GM18868 (cell line): ENCODE measurements around the gene PIK3AP1.
A peak's percentile ranks its signal among the peaks of the same experiment; 100 is the strongest.

Source experiments
- ATAC-seq: cut with Tn5 transposase; IDR thresholded peaks from one replicate; pipeline ENCODE4 v1.9.1; 2021; ENCODE audit warnings: mild to moderate bottlenecking, moderate library complexity; ENCODE audit not compliant: unreplicated experiment

Gene PIK3AP1

DNA sequence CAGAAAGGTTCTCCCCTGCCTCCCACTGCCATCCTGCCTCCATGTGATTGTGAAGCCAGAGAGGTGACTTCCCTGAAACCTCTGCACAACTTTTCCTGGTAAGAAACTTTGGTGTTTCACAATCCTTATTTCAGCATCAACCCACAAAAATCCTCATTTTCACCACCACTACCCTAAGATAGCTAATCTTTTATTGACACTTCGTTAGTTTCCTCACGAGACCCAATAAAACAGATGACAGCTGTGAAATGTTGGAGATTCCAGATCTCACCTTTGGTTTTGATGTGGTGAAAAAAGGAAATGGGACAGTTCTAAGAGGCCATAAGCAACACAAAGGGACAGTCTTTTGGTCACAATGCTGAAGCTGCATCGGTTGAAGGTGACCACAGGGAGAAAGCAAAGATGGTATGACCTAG, 73.6 kb downstream of the PIK3AP1 start:
- ATAC-seq = no peak

DNA sequence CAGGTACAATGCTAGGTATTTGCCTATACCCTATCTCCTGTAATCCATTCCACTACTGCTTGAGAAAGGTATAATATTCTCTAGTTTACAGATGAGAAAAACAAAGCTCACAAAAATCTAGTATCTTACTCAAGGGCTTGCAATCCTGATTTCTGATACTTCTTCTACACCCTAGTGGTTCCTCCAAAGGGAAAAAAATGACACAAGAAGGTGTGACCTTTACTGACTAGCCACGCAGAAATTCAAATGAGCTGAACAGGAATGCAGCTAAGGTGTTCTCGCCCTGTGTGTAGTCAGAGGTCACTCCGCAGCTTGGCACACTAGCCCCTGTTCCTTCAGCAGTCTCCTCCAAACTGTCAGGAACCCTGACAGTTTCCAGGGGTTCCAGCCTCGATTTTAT, 74.0 kb downstream of the PIK3AP1 start:
- no peak for ATAC-seq

DNA sequence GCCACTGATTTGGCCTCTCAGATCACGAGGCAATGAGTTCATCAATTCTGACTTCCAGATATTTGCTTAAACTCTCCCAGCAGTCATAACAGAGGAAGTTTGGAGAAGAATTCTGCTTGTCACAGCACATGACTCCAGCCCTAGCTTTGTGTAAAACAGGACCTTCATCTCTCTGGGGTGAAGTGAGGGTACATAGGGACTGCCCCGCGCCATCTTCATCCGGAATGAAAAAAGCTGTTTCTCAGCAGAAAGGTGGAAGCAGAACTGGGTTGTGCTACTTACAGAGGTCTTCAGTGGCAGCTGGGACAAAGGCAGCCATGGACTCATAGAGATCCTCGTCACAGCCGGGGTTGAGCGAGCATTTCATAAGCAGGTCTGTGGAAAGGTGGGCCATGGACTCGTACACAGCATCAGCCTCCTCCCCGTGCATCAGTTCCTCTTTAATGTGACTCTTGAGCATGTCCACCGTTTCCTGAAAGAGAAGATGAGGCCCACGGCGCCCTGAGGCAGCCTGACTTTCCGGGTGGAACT, 75.1 kb downstream of the PIK3AP1 start:
- ATAC-seq = peak; percentile 42

DNA sequence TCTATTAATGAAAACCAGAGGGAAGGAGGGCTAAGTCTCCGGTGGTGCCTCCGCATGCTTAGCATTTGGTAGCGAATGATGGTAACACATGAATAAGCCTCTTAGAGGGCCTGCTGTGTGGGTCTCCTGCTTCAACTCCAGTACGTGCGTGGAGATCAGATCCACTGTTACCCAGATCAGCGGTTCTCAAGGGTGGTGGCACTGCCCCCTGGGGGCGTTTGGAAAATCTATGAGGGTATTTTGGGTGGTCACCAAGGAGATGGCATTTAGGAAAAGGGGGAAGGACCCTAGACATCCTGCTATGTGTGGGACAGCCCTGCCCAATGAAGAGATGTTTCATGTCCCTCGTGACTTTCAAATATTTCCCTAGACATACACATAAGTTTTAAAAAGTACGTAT, 76.4 kb downstream of the PIK3AP1 start:
- ATAC-seq = no peak

DNA sequence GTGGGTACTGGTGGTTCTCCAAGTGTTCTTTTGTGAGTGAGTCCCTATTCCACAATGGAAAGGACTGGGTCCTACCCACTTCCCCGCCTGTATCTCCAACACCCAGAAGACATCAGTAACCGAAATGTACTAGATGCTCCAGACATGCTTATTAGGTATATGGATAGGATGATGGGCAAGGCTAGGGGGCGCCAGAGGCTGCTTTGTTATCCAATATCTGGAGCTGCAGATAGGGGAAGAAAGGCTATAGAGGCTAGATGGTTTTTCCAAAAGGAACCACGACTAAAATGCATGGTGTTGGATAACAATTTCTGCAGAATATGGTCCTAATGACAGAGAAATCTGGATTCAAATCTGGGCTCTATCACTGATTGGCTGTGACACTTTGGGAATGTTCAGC, 77.3 kb downstream of the PIK3AP1 start:
- no peak for ATAC-seq

DNA sequence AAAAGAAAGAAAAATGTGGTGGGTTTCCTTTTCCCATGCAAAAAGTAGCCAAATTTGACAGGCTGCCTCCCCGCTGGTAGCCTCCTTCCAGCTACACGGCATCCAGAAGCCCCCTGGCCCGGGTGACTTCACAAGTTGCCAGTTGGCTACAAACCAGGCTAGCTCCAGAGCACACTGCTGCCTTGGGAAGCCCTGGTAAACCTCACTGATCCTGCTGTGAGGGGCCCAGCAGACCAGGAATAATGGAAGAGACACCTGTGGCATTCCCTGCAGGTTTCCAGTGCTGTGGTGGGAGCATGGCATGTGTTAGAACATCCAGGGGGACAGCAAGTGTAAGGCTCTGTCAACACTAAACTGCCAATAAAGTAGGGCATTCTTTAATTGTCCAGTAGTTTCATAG, 77.8 kb downstream of the PIK3AP1 start:
- ATAC-seq = no peak

DNA sequence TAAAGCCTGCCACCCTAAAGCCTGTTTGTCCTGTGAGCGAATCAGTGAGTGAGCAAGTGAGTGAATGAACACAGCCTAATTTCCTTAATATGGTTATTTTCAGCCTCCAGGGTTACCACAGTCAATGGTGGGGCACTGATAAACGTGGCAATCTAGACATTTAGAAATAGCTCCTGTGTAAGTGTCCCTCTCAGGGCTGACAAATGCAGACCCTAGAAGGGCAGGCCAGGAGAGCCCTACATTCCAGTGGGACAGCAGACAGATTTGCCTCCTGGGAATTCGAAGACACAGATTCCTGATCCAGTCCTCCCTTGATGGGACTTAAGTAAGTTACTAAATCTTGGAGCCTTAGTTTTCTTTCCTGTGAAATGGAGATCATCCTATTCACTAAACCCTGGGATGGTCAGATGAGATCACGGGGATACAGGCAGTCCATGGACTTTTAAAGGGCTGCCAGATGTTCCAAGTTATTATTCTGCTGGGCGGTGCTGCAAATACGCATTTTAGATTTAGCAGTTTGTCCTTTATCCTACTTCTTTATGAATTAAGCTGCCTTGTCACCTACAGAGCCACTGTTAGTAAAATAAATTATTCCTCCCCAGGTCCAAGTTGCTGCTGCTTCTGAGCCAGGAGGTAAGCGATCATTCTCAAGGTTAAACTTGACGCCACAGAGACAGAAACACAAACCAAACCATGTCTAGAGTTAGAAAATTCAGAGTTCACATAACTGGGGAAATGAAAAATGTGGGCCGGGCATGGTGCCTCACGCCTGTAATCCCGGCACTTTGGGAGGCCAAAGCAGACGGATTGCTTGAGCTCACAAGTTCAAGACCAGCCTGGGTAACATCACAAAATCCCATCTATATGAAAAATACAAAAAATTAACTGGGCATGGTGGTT, 78.7 kb downstream of the PIK3AP1 start:
- no peak for ATAC-seq

DNA sequence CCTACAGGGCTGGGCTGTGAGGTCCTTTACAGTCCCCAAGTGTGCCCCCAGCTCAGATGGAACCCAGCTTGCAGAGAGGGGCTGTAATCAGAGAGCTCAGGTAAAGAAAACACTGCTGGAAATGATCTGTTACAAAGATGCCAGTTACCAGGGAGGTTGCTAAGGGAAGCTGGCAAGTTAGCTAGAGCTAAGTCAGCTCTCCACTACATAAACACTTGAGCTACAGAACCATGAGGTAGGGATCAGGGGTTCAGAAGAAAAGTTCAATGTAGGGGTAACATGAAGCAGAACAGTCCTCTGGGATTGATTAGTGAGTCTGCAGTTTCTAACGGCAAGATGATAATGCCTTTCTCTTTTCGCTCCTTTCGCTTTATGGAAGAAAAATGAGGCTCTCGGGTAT, 80.4 kb downstream of the PIK3AP1 start:
- no peak for ATAC-seq

DNA sequence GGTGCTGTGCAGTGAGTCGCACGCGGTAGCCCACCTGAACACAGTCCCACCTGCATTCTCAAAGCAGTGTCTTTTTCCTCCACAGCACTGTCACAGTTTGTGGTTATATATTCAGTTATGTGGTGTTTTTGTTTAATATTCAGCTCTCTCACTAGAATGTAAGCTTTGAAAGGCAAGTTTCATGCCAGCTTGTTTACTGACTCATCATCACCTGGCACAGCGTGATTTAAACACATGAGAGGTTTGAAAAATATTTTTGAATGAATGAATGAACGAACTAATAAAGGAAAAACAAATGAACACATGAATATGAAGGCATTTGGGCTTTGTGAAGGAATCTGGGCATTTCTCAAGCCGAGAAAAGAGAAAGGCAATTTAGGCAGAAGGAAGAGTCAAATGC, 81.6 kb downstream of the PIK3AP1 start:
- ATAC-seq = no peak

DNA sequence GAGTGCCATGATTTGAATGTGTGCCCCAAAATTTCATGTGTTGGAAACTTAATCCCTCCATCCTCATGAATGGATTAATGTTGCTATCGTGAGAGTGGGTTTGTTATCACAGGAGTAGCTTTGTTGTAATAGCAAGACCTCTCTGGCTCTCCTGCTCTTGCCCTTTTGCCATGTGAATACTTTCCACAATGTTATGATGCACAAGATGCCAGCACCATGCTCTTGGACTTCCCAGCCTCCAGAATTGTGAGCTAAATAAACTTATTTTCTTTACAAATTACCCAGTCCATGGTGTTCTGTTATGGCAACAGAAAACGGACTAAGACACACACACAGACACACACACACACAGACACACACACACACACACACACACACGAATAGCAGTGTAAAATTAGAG, 82.2 kb downstream of the PIK3AP1 start:
- no peak for ATAC-seq

DNA sequence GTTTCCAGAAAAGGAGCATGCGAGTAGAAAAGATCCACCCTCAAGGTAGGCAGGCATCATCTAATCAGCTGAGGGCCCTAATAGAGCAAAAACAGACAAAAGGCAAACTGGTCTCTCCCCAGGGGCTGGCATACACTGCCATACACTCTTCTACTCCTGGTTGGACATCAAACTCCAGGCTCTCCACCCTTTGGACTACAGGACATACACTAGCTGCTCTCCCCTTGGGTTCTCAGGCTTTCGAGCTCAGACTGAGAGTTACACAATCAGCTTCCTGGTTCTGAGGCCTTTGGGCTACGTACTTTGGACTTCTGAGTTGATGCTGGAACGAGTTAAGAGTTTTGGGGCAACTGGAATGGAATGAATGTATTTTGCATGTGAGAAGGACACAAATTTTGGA, 82.6 kb downstream of the PIK3AP1 start:
- no peak for ATAC-seq

DNA sequence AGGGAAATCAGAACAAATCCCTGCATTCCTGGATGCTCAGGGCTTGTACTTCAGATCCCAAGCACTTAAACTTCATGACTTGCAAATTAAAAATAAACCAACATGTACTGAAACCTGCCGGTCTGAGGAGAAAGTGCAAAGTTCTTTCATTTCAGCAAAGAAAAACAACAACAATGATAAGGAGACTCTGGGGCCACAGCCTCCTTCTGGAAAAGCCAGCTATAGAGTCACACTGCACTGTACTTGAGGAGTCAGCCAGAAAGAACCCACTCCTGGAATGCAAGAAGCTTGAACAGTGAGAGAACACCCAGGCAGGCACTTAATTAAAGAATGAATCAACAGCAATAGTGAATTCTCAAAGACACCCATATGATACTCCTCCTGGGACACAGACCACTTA, 83.8 kb downstream of the PIK3AP1 start:
- no peak for ATAC-seq

DNA sequence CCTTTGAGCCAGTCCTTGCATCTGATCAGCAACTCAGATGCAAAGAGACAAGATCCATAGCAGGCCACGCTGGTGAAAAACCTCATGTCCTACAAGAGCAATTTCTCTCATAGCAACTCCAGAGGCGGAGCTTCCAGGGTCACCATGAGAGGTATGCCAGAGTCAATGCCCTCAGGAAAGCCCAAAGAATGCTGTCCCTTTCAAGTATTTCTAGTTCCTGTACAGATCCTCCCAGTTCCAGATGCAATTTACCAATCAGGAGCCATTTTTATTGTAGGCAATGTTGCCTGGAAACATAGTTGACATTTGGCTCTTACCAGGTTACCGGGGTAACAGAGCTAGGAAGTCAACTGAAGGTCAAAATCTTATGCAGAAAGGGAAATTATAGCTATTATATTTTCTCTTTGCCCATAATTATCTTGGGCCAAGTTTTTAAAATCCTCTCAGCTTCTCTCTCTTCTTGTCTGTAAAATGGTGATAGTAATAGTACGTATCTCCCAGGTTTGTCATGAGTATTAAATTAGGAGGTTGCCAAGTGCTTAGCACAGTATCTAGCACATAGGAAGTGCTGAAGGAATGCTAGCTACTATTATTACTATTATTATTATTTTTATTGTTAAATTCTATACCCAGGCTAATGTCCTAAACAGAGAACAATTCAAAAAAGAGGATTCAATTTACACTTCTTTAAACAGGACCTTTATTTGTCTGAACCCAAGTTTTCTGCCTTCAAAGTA, 87.2 kb downstream of the PIK3AP1 start:
- no peak for ATAC-seq

DNA sequence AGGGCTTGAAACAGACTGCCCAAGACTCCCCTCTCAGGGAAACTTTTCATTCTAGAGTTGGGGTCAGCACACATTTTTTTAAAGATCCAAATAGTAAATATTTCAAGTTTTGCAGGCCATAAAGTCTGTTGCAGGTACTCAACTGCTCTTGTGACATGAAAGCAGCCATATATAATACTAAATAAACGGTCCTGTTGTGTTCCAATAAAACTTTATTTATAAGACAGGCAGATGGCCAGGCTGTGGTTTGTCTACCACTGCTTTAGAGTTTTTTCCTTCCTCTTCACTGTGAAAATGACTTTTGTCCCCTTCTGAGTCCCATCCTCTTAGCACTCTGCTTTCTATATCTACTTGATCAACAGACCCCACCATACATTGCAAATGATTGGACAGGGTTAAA, 93.0 kb downstream of the PIK3AP1 start:
- no peak for ATAC-seq

DNA sequence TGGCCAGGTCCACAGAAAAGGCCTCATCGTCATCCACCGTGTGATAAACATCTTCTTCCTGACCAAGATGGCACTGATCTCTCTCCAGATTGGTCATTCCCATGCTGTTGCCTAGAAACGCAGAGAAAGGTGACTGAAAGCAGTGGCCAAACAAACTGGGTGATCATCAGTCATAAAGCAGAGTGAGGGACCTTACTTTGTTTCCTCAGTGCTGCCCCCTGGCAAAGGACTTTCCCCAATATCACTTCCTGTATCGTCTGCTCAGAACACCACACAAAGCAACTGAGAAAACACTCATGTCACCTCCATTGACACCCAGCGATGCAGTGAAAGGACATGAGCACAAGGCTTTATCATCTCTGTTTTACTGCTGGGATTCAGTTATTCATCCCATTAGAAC, 93.5 kb downstream of the PIK3AP1 start:
- ATAC-seq = no peak

DNA sequence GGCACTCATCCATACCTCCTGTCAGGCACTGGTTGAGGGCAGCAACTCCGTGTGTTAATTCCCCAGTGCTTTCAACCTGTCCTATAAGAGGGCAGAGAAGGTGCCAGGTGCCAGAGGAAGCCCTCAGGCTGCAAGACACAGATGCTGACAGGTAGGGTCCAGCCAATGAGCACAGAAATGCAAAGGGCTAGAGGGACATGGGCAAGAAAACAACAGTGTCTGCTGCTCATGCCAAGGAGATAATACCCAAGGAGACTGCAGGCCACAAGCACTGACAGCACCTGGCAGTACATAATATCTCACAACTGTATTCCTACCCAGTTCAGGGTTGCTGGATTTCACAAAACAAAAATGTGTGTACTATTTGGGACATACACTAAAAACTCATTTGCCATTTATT, 95.1 kb downstream of the PIK3AP1 start:
- ATAC-seq = no peak

DNA sequence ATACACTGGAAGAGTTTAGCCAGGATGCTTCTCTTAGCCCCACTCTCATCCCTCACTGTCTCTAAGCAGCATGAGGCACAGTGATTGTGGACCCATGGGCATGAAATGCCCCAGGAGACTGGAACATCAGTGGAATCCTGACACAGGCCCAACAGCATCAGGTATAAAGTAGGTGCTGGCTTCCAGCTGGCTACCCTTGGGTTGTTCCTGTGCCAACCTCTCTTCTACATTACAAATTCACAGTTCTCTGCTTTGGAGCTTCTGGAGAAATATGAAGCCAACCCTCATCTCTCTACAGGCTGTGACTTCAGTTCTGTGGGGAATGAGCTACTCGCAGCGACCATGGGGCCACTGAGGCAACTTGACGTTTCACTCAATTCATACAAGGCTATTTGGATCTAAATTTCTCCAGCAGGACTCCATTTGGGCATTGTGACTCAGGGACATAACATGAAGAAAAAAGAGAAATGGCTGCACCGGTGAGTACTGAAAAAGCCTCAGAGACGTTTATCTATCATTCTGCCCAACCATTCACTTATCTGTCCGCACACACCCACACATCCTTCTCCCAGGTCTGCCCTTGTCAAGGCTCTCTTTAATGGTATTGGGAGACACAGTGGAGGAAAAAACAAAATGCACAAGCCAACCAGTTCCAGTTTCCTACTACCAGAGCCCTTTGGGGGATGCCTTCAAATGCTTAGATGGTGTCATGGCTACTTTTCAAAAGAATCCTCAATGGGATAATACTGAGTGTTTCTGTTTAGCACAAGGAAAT, 98.1 kb downstream of the PIK3AP1 start:
- ATAC-seq = no peak

DNA sequence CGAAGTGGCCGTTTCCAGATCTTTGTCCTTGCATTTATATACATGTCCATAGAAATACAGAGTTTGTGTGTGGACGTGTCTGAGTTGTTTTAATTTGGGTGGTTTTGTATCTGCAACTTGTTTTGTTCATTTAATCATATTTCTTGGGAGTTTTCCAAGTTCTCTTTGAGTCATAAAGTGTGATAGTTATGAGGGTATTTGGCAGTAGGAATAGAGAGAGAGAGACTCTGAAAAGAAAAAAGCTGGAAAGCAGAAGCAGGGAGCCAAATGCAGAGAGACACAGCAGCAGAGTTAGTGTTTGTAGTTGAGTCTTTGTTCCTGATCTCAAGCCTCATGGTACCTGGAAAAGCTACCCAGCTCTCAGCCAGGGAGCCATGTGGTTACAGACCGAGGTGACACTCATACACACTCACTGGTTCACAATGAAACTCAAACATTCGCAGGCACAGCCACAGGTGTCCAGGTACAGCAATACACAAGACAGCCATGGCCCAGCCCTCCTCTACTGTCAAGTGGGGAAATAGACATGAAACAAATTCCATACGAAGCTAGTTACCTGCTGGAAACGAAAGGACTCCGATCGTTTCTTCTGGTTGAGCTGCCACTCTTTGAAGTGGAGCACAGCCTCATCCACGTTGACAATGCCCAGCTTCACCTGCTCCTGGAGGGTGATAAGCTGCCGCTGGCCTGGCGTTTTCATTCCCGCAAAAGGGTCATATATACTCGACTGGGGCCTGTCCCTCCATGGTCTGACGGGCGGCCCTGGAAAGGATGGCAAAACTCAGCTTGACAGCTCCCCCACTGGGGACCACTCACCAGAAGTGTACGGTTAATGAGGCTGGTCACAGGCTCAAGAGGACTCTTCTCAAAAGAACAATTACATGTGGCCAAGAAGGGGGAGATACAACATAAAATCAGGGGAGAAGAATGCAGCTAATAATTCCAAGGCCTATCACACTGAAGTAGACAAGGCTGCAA, 100.2 kb downstream of the PIK3AP1 start:
- no peak for ATAC-seq

DNA sequence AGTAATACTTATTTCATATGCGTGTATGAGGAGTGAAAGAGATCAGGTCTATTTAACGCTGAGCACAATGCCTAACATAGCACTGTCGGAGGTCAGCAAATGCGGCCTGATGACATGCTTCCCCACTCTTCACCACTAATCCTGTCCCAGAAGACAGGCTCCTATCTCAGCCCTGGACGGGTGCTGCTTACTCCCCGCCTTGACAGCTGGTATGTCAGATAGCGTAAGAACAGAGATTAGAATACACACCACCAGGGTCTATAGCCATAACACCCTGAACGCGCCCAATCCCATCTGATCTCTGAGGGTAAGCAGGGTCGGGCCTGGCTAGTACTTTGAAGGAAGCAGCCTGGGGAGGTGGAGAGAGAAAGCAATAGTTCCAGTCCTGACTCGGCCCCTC, 101.2 kb downstream of the PIK3AP1 start:
- no peak for ATAC-seq

DNA sequence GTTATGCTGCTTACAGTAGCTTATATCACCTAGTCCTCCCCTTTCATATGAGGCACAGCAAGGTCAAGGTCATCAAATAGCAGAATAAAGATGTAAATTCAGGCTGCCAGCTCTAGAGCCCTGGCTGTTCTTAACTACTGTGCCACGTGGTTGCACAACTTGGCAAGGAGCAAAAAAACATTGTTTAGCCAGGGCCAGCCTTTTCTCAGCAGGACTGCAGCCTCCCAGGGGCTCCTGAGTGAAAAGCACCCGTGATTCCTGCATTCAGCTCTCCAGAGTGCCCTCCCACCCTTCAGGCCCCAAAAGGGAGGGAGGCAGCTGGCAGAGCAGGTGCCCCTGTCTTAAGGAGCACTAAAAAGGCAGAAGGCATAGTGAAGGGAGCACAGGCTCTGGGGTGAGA, 101.7 kb downstream of the PIK3AP1 start:
- ATAC-seq = no peak
